ENCODE data around the gene ANXA11. TPM values are rescaled to one million over a fixed set of nuclear protein-coding genes. Genes with fewer than 3 reads are reported as not detected.

ANXA11 gene
- total RNA-seq, 1 experiment from 2014 or later = 327 TPM

DNA sequence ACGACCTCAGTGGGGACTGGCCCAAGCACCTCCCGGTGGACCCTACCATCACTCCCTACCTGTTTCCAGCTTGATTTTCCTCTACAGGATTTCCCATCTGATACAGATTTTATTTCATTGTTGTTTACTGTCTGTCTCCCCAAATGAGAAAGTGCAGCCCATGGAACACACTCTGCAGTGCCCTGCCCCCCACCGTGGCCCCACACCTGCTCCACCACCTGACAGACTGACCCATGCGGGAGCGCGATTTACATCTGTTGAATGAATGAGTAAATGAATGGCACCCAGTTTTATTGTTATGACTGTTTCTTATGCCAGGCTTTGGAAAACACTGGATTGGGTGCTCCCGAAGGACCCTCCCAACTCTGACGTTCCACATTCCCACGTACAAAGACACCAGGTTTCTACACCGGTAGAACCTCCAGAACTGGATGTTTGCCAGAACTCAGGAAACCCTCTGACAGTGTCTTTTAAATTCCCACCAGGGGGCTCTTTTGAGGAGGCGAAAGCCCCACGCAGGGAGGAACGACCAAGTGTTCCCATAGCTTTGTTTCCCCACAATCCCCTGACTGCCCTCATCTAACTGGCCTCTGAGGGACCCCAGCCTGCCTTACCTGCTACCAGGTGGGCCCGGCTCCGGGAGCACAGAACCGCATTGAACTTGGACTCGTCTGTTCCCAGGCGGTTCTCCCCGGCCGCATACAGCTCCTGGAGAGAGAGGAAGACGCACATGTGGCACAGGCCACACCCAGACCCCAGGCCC lies 43.8 kb downstream of the ANXA11 start:
- Mint-ChIP-seq H3K27me3 (ENCODE audit: insufficient read depth, unreplicated experiment) (no peaks in the 10 kb centered on the region), H3K4me1 (ENCODE audit: low read depth, unreplicated experiment) (peaks cover 11% of the 10 kb centered on the region), H3K4me3 (ENCODE audit: unreplicated experiment) (no peak overlapping the region), H3K9me3 (ENCODE audit: unreplicated experiment) (no peaks in the 10 kb centered on the region), H3K27ac (ENCODE audit: unreplicated experiment) (peak overlapping the region; percentile 29), H3K36me3 (ENCODE audit: insufficient read depth, unreplicated experiment) (peaks cover 96% of the 10 kb centered on the region)
- no peaks in the 10 kb centered on the region for H3K27me3 ChIP-seq (replicated peaks; ENCODE audit: control insufficient read depth, insufficient read depth, low read length)
- no TSS peak for BruUV-seq (replicated peaks)
- H3K4me3 ChIP-seq (ENCODE audit: low read depth, low read length) = no peak overlapping the region
- ChIA-PET CTCF (interaction anchor here (0.7 to 2.2 kb wide), 5 partner anchors 16 to 61 kb away, joined by 3 to 11 read pairs (median 3); no protein-coding TSS in a partner anchor), POLR2A (no interaction called here)
- TF ChIP-seq CTCF (IDR thresholded peaks at IDR 0.05; ENCODE audit: insufficient read depth in 1 of 2, low read depth in 1 of 2, low read length in 1 of 2, severe bottlenecking in 1 of 2, unreplicated experiment in 1 of 2) = peak; percentile 37 to 47
- intact Hi-C loops (cut with micrococcal nuclease; ENCODE audit: unreplicated experiment) = no loop called here
- H3K4me1 ChIP-seq = no peaks in the 10 kb centered on the region; the same call in 1 of the 2 replicates
- H3K36me3 ChIP-seq (ENCODE audit: control insufficient read depth, insufficient read depth, low read length) = peaks cover 7% of the 10 kb centered on the region; the same call in 1 of the 2 replicates
- DNase-seq = peak in 1 of 2 experiments; percentile 44
- no peaks in the 10 kb centered on the region for H3K9me3 ChIP-seq

- Histone ChIP-seq H3K4me1 (no peaks in the 10 kb centered on the region; the same call in 1 of the 2 replicates), H3K27me3 (replicated peaks; ENCODE audit: control insufficient read depth, insufficient read depth, low read length) (no peaks in the 10 kb centered on the region), H3K4me3 (ENCODE audit: low read depth, low read length) (no peak overlapping the region), H3K9me3 (no peaks in the 10 kb centered on the region), H3K36me3 (ENCODE audit: control insufficient read depth, insufficient read depth, low read length) (peaks cover 7% of the 10 kb centered on the region; the same call in 1 of the 2 replicates)
- Mint-ChIP-seq H3K4me1 (ENCODE audit: low read depth, unreplicated experiment) (peaks cover 11% of the 10 kb centered on the region), H3K9me3 (ENCODE audit: unreplicated experiment) (no peaks in the 10 kb centered on the region), H3K36me3 (ENCODE audit: insufficient read depth, unreplicated experiment) (peaks cover 96% of the 10 kb centered on the region), H3K27me3 (ENCODE audit: insufficient read depth, unreplicated experiment) (no peaks in the 10 kb centered on the region), H3K4me3 (ENCODE audit: unreplicated experiment) (no peak overlapping the region), H3K27ac (ENCODE audit: unreplicated experiment) (peak overlapping the region; percentile 29)
- CTCF ChIA-PET = interaction anchor here (0.6 to 2.2 kb wide), 2 partner anchors 17 to 45 kb away, joined by 3 to 11 read pairs; no protein-coding TSS in a partner anchor
- intact Hi-C loops (cut with micrococcal nuclease; ENCODE audit: unreplicated experiment) = no loop called here
- BruUV-seq (replicated peaks) = no TSS peak
- TF ChIP-seq CTCF (IDR thresholded peaks at IDR 0.05; ENCODE audit: insufficient read depth in 1 of 2, low read depth in 1 of 2, low read length in 1 of 2, severe bottlenecking in 1 of 2, unreplicated experiment in 1 of 2) = no peak
- DNase-seq = no peak
- POLR2A ChIA-PET = no interaction called here
These were observed 44.7 kb downstream of the ANXA11 start for GRCh38 chr10:80160361-80161320.
